ENCODE measurements around the gene NFATC4.

DNA sequence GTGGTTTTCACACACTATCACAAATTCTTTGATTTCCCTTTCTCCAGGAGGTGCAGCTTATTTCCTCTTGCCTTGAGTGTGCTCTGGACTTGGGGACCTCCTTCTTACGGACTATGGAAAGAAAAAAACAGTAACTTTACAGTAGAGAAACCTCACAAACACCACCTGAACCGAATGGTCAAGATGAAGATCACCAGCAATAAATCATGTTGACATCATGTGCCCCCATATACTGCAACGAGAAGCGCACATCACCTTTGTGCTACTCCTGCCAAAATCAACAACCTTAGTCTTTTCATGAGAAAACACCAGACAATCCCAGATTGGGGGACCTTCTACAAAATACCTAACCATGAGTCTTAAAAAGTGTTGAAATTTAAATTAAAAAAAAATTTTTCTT lies 17.5 kb downstream of the NFATC4 start:
- TF ChIP-seq CTCF (IDR thresholded peaks at IDR 0.05; ENCODE audit: poor library complexity, severe bottlenecking) = no peak
- TF ChIP-seq EZH2 (IDR thresholded peaks at IDR 0.05; ENCODE audit: borderline replicate concordance, insufficient read depth, low read length, poor library complexity, severe bottlenecking) = no peak
- no peak for TF ChIP-seq REST (IDR thresholded peaks at IDR 0.05; ENCODE audit: borderline replicate concordance)
- TF ChIP-seq POLR2AphosphoS5 (IDR thresholded peaks at IDR 0.05) = no peak
- no peak for TF ChIP-seq SMC3 (conservative IDR thresholded peaks at IDR 0.05; ENCODE audit: poor library complexity)

Data from neural cell (in vitro differentiated cells).